ENCODE data around the gene LAYN. TPM values are rescaled to one million over a fixed set of nuclear protein-coding genes. Genes with fewer than 3 reads are reported as not detected.

The LAYN gene
- total RNA-seq, 1 donor from 2014 or later = 34.7 TPM

DNA sequence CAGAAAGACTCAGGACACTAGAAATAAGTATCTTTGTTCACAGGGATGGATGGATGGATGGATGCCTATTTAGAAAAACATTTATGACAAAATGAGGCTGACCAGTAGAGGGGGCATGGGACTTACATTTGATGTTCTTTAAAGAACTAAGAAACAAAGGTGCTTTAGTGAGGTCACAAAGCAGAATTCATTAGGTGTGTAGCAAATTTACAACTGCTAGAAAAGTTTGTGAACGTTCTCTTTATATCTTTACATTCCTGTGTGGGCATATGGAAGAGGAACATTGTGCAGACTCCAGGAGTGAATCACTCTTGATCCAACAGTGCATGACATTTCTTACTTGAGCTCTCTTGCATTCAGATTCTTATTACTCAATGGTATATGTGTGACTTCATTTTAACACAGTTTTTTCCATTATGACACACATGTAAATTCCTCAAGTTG is 45.9 kb downstream of the LAYN start:
- TF ChIP-seq, protein P1, sequence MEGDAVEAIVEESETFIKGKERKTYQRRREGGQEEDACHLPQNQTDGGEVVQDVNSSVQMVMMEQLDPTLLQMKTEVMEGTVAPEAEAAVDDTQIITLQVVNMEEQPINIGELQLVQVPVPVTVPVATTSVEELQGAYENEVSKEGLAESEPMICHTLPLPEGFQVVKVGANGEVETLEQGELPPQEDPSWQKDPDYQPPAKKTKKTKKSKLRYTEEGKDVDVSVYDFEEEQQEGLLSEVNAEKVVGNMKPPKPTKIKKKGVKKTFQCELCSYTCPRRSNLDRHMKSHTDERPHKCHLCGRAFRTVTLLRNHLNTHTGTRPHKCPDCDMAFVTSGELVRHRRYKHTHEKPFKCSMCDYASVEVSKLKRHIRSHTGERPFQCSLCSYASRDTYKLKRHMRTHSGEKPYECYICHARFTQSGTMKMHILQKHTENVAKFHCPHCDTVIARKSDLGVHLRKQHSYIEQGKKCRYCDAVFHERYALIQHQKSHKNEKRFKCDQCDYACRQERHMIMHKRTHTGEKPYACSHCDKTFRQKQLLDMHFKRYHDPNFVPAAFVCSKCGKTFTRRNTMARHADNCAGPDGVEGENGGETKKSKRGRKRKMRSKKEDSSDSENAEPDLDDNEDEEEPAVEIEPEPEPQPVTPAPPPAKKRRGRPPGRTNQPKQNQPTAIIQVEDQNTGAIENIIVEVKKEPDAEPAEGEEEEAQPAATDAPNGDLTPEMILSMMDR (conservative IDR thresholded peaks at IDR 0.05; ENCODE audit: low read depth, low read length) = peak; percentile 64
- peak; percentile 80 for DNase-seq (ENCODE audit: low read depth)
- H3K4me3 ChIP-seq (ENCODE audit: low read depth, low read length) = no peak overlapping the region

DNA sequence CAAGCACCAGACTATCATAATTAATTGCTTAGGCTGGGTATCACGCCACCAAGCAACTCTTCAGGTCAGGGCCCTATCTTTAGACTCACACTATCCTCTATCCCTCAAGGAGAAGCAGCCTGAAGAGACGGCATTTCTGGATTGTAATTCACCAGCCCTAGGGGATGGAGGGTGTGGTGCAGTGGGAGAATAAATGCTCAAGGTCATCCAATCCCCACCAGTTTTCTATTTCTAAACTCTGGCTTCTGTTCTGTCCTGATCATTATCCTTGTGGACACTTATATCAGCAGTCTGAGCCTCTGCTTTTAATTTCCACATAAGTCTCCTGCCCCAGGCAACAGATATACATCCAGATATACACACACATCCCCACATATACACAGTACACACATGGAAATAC is 48.6 kb downstream of the LAYN start:
- no peak for DNase-seq (ENCODE audit: low read depth)
- TF ChIP-seq, protein P1 (conservative IDR thresholded peaks at IDR 0.05; ENCODE audit: low read depth, low read length) = no peak
- H3K4me3 ChIP-seq (ENCODE audit: low read depth, low read length) = no peak overlapping the region

DNA sequence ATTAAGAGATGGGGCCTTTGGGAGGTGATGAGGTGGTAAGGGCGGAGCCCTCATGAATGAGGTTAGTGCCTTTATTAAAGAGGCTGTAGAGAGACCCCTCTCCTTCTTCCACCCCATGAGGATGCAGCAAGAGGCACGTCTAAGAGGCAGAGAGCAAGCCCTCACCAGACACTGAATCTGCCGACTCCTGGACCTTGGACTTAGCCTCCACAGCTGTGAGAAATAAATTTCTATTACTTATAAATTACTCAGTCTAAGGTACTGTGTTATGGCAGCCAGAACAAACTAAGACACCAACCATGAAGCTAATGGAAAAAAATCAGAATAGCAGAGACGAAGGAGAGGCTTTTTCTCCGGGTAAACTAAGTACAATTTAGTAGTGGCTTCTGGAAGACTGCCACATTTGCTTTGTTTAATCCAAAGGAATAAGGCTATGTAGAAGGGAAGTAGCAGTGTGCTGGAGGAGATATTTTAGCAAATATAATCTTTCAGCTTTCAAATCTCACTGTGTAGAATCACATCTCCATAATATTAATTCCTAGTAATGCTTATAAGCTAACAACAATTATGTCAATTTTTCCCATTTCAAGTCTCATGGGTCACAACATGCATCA is 49.5 kb downstream of the LAYN start:
- TF ChIP-seq, protein P1 (conservative IDR thresholded peaks at IDR 0.05; ENCODE audit: low read depth, low read length) = no peak
- no peak for DNase-seq (ENCODE audit: low read depth)
- no peak overlapping the region for H3K4me3 ChIP-seq (ENCODE audit: low read depth, low read length)

DNA sequence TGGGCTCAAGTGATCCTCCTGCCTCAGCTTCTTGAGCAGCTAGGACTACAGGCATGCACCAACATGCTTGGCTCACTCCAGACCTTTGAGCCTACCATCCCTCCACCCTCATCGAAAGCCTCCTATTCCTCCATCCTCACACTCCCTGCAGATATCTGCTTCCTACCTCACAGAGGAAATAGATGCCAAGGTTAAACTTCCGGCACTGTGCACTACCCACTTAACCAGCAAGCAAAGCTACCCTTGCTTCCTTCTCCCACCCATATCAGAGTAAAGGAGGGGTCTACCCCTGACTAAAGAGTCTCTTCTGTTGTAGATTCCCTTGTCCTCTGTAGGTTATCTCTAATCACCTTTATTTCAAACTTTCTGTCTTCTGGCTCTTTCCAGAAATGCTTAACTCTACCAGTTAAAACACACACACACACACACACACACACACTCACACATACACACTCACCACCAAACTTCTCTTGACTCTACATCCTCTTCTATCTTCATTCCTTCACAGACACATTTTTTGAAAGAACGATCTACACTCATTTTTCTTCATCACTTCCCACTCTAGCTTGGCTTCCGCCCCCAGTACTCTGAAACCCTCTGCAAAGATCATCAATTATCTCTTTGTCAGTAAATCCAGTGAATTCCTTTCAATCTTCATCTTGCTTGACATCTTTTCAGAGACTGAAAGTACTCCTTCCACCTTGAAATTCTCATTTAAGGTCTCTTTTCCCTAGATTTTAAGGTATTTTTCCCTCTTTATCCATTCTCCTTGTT is 50.9 kb downstream of the LAYN start:
- TF ChIP-seq, protein P1 (conservative IDR thresholded peaks at IDR 0.05; ENCODE audit: low read depth, low read length) = no peak
- H3K4me3 ChIP-seq (ENCODE audit: low read depth, low read length) = no peak overlapping the region
- DNase-seq (ENCODE audit: low read depth) = no peak

DNA sequence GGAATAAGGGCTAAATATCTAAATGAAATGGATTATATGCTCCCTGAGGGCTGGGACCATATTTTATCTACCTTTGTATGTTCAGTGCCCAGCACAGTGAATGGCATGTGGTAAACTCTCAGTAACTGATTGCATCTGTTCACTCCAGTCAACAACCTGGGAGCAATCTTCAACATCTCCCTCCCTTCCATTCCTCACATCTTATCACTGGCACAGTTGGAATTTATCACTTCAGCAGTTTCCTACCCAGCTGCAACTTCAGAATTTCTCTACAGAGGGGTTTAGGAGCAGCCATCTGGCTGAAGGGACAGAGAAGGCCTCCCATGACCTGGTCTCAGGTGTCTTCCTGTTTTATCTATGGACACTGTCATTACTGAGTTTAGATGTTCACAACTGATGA is 52.0 kb downstream of the LAYN start:
- no peak for DNase-seq (ENCODE audit: low read depth)
- H3K4me3 ChIP-seq (ENCODE audit: low read depth, low read length) = no peak overlapping the region
- TF ChIP-seq, protein P1 (conservative IDR thresholded peaks at IDR 0.05; ENCODE audit: low read depth, low read length) = no peak

DNA sequence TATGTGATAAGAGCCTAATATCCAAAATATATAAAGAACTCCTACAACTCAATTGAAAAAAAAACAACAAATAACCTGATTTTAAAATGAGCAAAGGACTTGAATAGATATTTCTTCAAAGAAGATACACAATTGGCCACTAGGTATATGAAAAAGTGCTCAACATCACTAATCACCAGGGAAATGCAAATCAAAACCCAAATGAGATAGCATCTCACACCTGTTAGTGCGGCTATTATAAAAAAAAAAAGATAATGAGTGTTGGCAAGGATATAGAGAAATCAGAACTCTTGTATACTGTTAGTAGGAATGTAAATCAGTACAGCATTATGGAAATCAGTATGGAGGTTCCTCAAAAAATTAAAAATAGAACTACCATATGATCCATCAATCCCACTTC is 55.8 kb downstream of the LAYN start:
- TF ChIP-seq, protein P1 (conservative IDR thresholded peaks at IDR 0.05; ENCODE audit: low read depth, low read length) = no peak
- DNase-seq (ENCODE audit: low read depth) = no peak
- no peak overlapping the region for H3K4me3 ChIP-seq (ENCODE audit: low read depth, low read length)

Measured in epithelial cell of proximal tubule (primary cell).